Brain microvascular endothelial cell (primary cell): Measurements from ENCODE around the gene SPECC1L.

Experiments used
- DNase-seq: peaks from one replicate; pipeline ENCODE4 v3.0.0-alpha.2; 2020
- H3K27ac ChIP-seq: fragments of 250-450 bp; sonication (Bioruptor Pico); 2 replicates; pipeline ENCODE4 v1.5.1; 2020; ENCODE audit warnings: mild to moderate bottlenecking, moderate library complexity
- H3K27me3 ChIP-seq: fragments of 250-450 bp; sonication (Bioruptor Pico); replicated peaks from 2 replicates; pipeline ENCODE4 v1.5.1; 2020; ENCODE audit warnings: mild to moderate bottlenecking
- H3K36me3 ChIP-seq: fragments of 250-450 bp; sonication (Bioruptor Pico); replicated peaks from 2 replicates; pipeline ENCODE4 v1.5.1; 2020; ENCODE audit warnings: mild to moderate bottlenecking
- H3K4me3 ChIP-seq: 2 replicates; pipeline ENCODE4 v1.5.1; 2011; ENCODE audit warnings: low read depth, mild to moderate bottlenecking, control low read depth, low read length, moderate library complexity
- in situ Hi-C: cut with HindIII; loops from 2 replicates; pipeline ENCODE4 v1.10.0; 2017; ENCODE audit warnings: low sequenced_read_pairs, low pct_ligation_motif_present
- TF ChIP-seq, protein P1 (sequence below): IDR thresholded peaks from 2 replicates; pipeline ENCODE4 v1.5.1; 2011; ENCODE audit warnings: low read depth, mild to moderate bottlenecking, moderate library complexity, low read length, control low read depth, inconsistent platforms; ENCODE audit errors: missing control alignments

Gene SPECC1L

DNA sequence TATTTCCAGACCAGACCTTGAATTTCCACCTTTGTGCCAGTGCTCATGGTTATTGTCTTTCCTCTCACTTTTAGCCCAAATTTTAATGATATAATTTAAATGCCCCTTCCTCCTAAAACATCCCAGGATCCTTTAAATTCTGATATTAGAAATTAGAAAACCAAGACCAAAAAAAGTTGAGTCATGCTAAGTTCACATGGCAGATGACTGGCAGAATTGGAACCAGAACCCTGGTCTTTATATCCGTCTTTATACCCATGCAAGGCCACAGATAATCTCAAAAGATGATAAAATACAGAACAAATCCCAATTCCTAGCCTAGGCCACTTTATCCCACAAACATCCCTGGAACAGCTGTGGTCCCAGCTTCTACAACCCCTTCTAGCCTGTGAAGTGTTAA is 183.2 kb downstream of the SPECC1L start:
- H3K27me3 ChIP-seq: no peaks in the 10 kb centered on the region
- H3K4me3 ChIP-seq: no peak overlapping the region
- TF ChIP-seq, protein P1, sequence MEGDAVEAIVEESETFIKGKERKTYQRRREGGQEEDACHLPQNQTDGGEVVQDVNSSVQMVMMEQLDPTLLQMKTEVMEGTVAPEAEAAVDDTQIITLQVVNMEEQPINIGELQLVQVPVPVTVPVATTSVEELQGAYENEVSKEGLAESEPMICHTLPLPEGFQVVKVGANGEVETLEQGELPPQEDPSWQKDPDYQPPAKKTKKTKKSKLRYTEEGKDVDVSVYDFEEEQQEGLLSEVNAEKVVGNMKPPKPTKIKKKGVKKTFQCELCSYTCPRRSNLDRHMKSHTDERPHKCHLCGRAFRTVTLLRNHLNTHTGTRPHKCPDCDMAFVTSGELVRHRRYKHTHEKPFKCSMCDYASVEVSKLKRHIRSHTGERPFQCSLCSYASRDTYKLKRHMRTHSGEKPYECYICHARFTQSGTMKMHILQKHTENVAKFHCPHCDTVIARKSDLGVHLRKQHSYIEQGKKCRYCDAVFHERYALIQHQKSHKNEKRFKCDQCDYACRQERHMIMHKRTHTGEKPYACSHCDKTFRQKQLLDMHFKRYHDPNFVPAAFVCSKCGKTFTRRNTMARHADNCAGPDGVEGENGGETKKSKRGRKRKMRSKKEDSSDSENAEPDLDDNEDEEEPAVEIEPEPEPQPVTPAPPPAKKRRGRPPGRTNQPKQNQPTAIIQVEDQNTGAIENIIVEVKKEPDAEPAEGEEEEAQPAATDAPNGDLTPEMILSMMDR: no peak
- no peaks in the 10 kb centered on the region for H3K36me3 ChIP-seq
- no peak overlapping the region for H3K27ac ChIP-seq
- in situ Hi-C loops: no loop called here
- DNase-seq: no peak

DNA sequence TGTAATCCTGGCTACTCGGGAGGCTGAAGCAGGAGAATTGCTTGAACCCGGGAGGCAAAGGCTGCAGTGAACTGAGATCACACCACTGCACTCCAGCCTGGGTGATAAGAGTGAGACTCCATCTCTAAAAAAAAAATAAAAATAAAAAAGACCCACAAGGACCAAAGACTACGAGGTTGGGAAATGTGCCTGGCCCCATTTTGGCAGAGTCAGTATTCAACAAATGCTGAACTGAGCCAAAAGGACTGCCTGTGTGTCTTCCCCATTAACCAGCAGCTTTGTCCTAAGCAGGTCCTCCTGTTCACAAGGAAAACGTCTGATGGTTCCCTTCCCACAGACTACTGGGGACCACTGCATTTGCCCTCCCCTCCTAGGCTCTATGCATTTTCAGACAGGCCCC is 184.4 kb downstream of the SPECC1L start:
- no peaks in the 10 kb centered on the region for H3K27me3 ChIP-seq
- no peak for DNase-seq
- in situ Hi-C loops: no loop called here
- no peaks in the 10 kb centered on the region for H3K36me3 ChIP-seq
- TF ChIP-seq, protein P1: no peak
- no peak overlapping the region for H3K27ac ChIP-seq
- H3K4me3 ChIP-seq: no peak overlapping the region

DNA sequence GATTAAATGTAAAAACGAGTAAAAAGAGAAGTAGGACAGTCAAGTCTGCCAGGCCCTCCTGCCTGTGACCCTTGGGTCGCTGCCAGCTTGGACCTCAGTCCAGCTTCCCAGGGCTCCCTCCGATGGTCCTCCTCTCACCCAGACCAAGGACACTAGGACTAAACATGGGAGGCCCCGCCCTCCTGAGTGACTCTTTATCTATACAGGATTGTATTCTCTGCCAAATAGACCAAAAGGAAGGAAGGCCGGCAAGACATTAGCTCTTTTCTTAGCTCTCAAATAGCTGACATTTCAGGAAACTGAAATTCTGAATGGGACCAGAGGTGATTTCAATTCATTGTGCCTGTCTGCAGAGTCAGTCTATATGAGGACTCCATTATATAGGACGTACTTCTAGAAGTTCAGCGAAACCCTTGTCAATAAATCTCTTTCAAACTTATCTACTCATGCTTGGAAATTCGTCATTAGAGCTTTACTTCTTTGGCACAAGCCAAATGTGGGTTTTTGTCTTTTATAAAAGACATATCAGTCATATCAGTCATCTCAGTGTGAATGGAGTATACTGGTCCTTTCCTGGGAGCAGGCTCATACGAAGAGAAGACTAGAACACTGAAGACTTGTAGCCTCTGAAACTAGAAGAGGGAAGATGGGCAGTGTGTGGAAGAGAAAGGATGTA is 185.3 kb downstream of the SPECC1L start:
- in situ Hi-C loops: no loop called here
- TF ChIP-seq, protein P1: no peak

DNA sequence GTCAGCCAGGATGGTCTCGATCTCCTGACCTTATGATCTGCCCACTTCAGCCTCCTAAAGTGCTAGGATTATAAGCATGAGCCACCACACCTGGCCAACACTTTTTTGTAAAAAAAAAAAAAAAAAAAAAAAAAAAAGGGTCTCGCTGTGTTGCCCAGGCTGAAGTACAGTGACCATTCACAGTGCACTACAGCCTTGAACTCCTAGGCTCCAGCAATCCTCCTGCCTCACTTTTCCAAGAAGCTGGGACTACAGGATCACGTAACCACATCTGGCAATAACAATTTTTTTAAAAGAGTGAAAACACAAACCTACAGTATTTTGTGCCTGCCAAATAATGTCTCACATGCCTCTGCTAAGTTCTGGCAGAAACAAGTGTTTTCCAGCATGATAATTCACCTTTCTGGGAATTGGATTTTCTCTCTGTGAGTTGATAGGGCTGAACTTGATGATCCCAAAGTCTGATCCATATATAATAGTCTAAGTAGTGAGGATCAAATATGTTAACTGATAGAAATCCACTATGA is 187.3 kb downstream of the SPECC1L start:
- Histone ChIP-seq H3K27me3 (no peaks in the 10 kb centered on the region), H3K27ac (no peak overlapping the region), H3K36me3 (no peaks in the 10 kb centered on the region), H3K4me3 (no peak overlapping the region)
- in situ Hi-C loops: no loop called here
- TF ChIP-seq, protein P1: no peak
- no peak for DNase-seq

More for the DNA sequence above, 185.3 kb downstream of the SPECC1L start:
- Histone ChIP-seq H3K27ac (no peak overlapping the region), H3K36me3 (no peaks in the 10 kb centered on the region), H3K27me3 (no peaks in the 10 kb centered on the region), H3K4me3 (no peak overlapping the region)
- DNase-seq: no peak

DNA sequence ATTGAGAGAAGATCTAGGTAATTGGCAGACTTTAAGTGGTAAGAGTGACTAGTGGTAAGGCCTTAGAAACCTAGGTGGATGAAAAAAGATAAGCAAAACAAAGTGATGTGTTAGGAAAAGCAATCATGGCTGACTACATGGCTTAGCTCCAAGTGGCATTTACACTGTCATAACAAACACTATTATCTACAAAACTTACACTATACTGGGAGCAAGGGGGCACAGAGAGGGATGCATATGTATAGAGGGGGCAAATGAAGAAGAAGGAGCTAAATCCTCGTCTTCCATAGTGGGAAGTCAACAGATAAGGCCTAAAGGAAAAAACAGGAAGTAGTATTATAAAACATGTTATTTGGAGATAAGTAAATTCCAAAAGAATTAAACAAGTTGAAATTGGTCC is 189.3 kb downstream of the SPECC1L start:
- in situ Hi-C loops: no loop called here
- Histone ChIP-seq H3K4me3 (no peak overlapping the region), H3K27ac (no peak overlapping the region), H3K27me3 (no peaks in the 10 kb centered on the region), H3K36me3 (no peaks in the 10 kb centered on the region)
- TF ChIP-seq, protein P1: no peak
- no peak for DNase-seq

DNA sequence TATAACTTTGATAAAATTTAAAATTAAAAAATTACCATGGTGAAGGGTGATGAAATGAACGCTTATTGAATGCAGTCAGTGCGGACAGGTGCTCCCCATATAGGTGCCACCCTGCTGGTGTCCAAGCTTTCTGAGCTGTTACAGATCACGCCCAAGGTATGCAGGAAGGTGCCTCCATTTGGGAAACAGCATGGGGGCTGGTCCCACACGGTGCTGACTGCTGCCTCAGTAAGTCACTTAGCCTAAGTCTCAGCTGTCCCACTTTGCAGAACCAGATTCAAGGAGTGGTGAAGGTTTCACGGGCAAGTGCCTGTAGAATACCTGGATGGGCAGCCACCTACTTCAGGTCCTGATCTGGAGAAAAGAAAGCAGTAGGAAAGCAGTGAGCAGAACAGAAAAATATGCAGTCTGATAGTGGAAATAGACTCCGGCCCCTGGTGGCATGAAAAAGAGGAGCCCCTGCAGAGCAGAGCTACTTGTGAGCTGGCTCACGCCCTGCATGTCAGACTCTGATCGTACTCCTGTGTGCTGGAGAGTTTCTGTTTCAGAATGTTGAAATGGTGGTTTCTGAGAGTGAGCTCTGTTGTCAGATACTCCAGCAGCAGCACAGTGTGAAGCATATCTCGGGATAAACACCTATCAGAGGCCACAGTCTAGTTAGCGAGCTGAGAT is 189.9 kb downstream of the SPECC1L start:
- DNase-seq: peak; percentile 67
- Histone ChIP-seq H3K27me3 (no peaks in the 10 kb centered on the region), H3K36me3 (no peaks in the 10 kb centered on the region), H3K4me3 (no peak overlapping the region), H3K27ac (peak overlapping the region; percentile 37)
- TF ChIP-seq, protein P1: peak; percentile 38
- in situ Hi-C loops: no loop called here
